ENCODE measurements around the gene METTL4.

- TF ChIP-seq POLR2A (IDR thresholded peaks at IDR 0.05; ENCODE audit: low read length) (no peak), GATA1 (IDR thresholded peaks at IDR 0.05; ENCODE audit: low read depth, low read length) (no peak)
Measured at GRCh38 chr18:2502394-2502793, 68.9 kb downstream of the METTL4 start.
